H1 (cell line): ENCODE measurements around the gene FOXN4. TPM values are rescaled to one million over a fixed set of nuclear protein-coding genes. Genes with fewer than 3 reads are reported as not detected.

Experiments used
- EZH2 ChIP-seq: fragments of 200-600 bp; sonication (generic); IDR thresholded peaks from 2 replicates; pipeline ENCODE4 v1.7.1; 2012; ENCODE audit warnings: low read depth, mild to moderate bottlenecking, moderate library complexity, low read length, inconsistent platforms; ENCODE audit not compliant: severe bottlenecking
- TAF1 ChIP-seq: IDR thresholded peaks from 2 replicates; pipeline ENCODE4 v1.6.1; 2011; ENCODE audit warnings: mild to moderate bottlenecking, low read depth, low read length
- TBP ChIP-seq: IDR thresholded peaks from 2 replicates; pipeline ENCODE4 v1.6.1; 2011; ENCODE audit warnings: low read depth, low read length, improper control_type of control experiment
- polyA plus RNA-seq, 7 experiments: library from polyadenylated mRNA; depleted of rRNA in 3 of 7; stranded (reverse) in 5 of 7; unstranded in 2 of 7; fragments of >200 nt in 5 of 7; fragments of 200-250 nt in 2 of 7; gene quantifications; 1 replicate in 5 of 7; 2 replicates in 1 of 7; 4 replicates in 1 of 7; pipeline versions ENCODE4 v1.2.1 to v1.2.3, GENCODE V29; 2011 to 2013; ENCODE audit warnings: missing spikeins in 2 of 7, mixed read lengths in 2 of 7
- total RNA-seq: library from RNA; stranded (reverse); fragmentation: NEBNext Ultra II Directional; extraction: Animal tissue kit (Norgen Biotek cat#: 25700); gene quantifications from 2 replicates; pipeline ENCODE4 v1.2.1, GENCODE V29; 2021
- TF ChIP-seq, protein P1 (sequence below): fragments of 300-600 bp; sonication (generic); IDR thresholded peaks from 2 replicates; pipeline ENCODE4 v1.7.1; 2012; ENCODE audit warnings: low read length, moderate library complexity, mild to moderate bottlenecking, inconsistent platforms; ENCODE audit not compliant: insufficient replicate concordance

Gene FOXN4
- total and polyA plus RNA-seq, 2 of the 8 experiments (the other 6 are each of a cell fraction or from before 2014, with no cell fraction given) = 0.26 to 0.29 TPM

GRCh38 chr12:109336593-109336992 lies 27.5 kb upstream of the FOXN4 start (continued):
- TF ChIP-seq EZH2 (no peak), TAF1 (no peak), TBP (no peak)
- TF ChIP-seq, protein P1, sequence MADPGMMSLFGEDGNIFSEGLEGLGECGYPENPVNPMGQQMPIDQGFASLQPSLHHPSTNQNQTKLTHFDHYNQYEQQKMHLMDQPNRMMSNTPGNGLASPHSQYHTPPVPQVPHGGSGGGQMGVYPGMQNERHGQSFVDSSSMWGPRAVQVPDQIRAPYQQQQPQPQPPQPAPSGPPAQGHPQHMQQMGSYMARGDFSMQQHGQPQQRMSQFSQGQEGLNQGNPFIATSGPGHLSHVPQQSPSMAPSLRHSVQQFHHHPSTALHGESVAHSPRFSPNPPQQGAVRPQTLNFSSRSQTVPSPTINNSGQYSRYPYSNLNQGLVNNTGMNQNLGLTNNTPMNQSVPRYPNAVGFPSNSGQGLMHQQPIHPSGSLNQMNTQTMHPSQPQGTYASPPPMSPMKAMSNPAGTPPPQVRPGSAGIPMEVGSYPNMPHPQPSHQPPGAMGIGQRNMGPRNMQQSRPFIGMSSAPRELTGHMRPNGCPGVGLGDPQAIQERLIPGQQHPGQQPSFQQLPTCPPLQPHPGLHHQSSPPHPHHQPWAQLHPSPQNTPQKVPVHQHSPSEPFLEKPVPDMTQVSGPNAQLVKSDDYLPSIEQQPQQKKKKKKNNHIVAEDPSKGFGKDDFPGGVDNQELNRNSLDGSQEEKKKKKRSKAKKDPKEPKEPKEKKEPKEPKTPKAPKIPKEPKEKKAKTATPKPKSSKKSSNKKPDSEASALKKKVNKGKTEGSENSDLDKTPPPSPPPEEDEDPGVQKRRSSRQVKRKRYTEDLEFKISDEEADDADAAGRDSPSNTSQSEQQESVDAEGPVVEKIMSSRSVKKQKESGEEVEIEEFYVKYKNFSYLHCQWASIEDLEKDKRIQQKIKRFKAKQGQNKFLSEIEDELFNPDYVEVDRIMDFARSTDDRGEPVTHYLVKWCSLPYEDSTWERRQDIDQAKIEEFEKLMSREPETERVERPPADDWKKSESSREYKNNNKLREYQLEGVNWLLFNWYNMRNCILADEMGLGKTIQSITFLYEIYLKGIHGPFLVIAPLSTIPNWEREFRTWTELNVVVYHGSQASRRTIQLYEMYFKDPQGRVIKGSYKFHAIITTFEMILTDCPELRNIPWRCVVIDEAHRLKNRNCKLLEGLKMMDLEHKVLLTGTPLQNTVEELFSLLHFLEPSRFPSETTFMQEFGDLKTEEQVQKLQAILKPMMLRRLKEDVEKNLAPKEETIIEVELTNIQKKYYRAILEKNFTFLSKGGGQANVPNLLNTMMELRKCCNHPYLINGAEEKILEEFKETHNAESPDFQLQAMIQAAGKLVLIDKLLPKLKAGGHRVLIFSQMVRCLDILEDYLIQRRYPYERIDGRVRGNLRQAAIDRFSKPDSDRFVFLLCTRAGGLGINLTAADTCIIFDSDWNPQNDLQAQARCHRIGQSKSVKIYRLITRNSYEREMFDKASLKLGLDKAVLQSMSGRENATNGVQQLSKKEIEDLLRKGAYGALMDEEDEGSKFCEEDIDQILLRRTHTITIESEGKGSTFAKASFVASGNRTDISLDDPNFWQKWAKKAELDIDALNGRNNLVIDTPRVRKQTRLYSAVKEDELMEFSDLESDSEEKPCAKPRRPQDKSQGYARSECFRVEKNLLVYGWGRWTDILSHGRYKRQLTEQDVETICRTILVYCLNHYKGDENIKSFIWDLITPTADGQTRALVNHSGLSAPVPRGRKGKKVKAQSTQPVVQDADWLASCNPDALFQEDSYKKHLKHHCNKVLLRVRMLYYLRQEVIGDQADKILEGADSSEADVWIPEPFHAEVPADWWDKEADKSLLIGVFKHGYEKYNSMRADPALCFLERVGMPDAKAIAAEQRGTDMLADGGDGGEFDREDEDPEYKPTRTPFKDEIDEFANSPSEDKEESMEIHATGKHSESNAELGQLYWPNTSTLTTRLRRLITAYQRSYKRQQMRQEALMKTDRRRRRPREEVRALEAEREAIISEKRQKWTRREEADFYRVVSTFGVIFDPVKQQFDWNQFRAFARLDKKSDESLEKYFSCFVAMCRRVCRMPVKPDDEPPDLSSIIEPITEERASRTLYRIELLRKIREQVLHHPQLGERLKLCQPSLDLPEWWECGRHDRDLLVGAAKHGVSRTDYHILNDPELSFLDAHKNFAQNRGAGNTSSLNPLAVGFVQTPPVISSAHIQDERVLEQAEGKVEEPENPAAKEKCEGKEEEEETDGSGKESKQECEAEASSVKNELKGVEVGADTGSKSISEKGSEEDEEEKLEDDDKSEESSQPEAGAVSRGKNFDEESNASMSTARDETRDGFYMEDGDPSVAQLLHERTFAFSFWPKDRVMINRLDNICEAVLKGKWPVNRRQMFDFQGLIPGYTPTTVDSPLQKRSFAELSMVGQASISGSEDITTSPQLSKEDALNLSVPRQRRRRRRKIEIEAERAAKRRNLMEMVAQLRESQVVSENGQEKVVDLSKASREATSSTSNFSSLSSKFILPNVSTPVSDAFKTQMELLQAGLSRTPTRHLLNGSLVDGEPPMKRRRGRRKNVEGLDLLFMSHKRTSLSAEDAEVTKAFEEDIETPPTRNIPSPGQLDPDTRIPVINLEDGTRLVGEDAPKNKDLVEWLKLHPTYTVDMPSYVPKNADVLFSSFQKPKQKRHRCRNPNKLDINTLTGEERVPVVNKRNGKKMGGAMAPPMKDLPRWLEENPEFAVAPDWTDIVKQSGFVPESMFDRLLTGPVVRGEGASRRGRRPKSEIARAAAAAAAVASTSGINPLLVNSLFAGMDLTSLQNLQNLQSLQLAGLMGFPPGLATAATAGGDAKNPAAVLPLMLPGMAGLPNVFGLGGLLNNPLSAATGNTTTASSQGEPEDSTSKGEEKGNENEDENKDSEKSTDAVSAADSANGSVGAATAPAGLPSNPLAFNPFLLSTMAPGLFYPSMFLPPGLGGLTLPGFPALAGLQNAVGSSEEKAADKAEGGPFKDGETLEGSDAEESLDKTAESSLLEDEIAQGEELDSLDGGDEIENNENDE = no peak
